HepG2 (cell line): ENCODE measurements around the gene RCOR3. TPM values are rescaled to one million over a fixed set of nuclear protein-coding genes. Genes with fewer than 3 reads are reported as not detected.
A peak's percentile ranks its signal among the peaks of the same experiment; 100 is the strongest.

Experiments
- ATAC-seq: fragments of 200-7000 bp; cut with Tn5 transposase; 3 replicates; pipeline ENCODE4 v1.9.1; 2020; ENCODE audit warnings: mild to moderate bottlenecking, moderate library complexity
- BruUV-seq: library from RNA; stranded (reverse); fragments of 400-500 nt; replicated peaks from 2 replicates; lab custom pipeline; 2021; lab: Mats Ljungman, UMichigan
- CTCF ChIA-PET: fragments of 300-600 bp; formaldehyde crosslinking; extraction: SDS; loops from one replicate; lab custom pipeline; 2021; ENCODE audit warnings: low total read pairs, inconsistent platforms, low intra/inter-chr PET ratio; lab: Yijun Ruan, JAX
- POLR2A ChIA-PET: fragments of 350-600 bp; sonication (Branson Sonifier 250); formaldehyde crosslinking; loops from one replicate; lab custom pipeline; 2020; ENCODE audit warnings: antibody characterized with exemption, inconsistent platforms; lab: Yijun Ruan, JAX
- DNase-seq: peaks from one replicate; pipeline ENCODE4 v3.0.0-alpha.2; 2015; ENCODE audit warnings: low spot score
- FAIRE-seq: peaks from 3 replicates; lab custom pipeline; 2011; peaks lifted over from hg19 to GRCh38; lab: Jason Lieb, UNC
- H2AFZ ChIP-seq: one replicate; pipeline ENCODE4 v1.6.1; 2011; ENCODE audit warnings: low read length, inconsistent platforms
- H3K27ac ChIP-seq: fragments of 300-600 bp; 3 replicates; pipeline ENCODE4 v1.8.0; 2011; ENCODE audit warnings: mixed run types, mild to moderate bottlenecking, mixed read lengths, low read length, inconsistent platforms; ENCODE audit not compliant: insufficient read depth; ENCODE audit errors: extremely low read length
- H3K27me3 ChIP-seq, 2 experiments: fragments of 200-600 bp in 1 of 2; 2 replicates in 1 of 2; 3 replicates in 1 of 2; pipeline versions ENCODE4 v1.6.0 to v1.8.0; 2011; ENCODE audit warnings: low read length in 2 of 2, mild to moderate bottlenecking in 2 of 2, moderate library complexity in 2 of 2, inconsistent platforms in 1 of 2; ENCODE audit not compliant: insufficient read depth in 2 of 2, control insufficient read depth in 1 of 2
- H3K36me3 ChIP-seq, 2 experiments: fragments of 200-600 bp in 1 of 2; replicated peaks in 1 of 2; 2 replicates in 1 of 2; 3 replicates in 1 of 2; pipeline versions ENCODE4 v1.5.1 to v1.8.0; 2011; ENCODE audit warnings: low read length in 2 of 2, inconsistent platforms in 1 of 2; ENCODE audit not compliant: insufficient read depth in 2 of 2, control insufficient read depth in 1 of 2
- H3K4me1 ChIP-seq: 2 replicates; pipeline ENCODE4 v1.5.1; 2012; ENCODE audit warnings: low read length, inconsistent platforms; ENCODE audit not compliant: insufficient read depth
- H3K4me2 ChIP-seq: 2 replicates; pipeline ENCODE4 v1.6.0; 2011; ENCODE audit warnings: low read depth, low read length, inconsistent platforms
- H3K4me3 ChIP-seq, 3 experiments: fragments of 200-600 bp in 1 of 3; sonication (generic), shearing (Covaris generic) in 1 of 3; replicated peaks in 1 of 3; 2 replicates each; pipeline ENCODE4 v1.5.1; 2011 to 2016; ENCODE audit warnings: low read length in 3 of 3, inconsistent platforms in 2 of 3, low read depth in 2 of 3, mild to moderate bottlenecking in 2 of 3, control low read depth in 1 of 3, mixed read lengths in 1 of 3; ENCODE audit not compliant: insufficient read depth in 1 of 3
- H3K79me2 ChIP-seq: one replicate; pipeline ENCODE4 v1.6.1; 2011; ENCODE audit warnings: low read length, inconsistent platforms; ENCODE audit not compliant: insufficient read depth
- H3K9ac ChIP-seq: 2 replicates; pipeline ENCODE4 v1.6.0; 2011; ENCODE audit warnings: mild to moderate bottlenecking, low read depth, low read length, inconsistent platforms; ENCODE audit not compliant: insufficient read depth
- H3K9me3 ChIP-seq: 2 replicates; pipeline ENCODE4 v1.5.1; 2012; ENCODE audit warnings: mild to moderate bottlenecking, low read length
- H4K20me1 ChIP-seq: 2 replicates; pipeline ENCODE4 v1.6.0; 2011; ENCODE audit warnings: inconsistent platforms, mild to moderate bottlenecking, low read length, moderate library complexity; ENCODE audit not compliant: insufficient read depth
- ARHGAP35 ChIP-seq: sonication (generic); formaldehyde crosslinking; IDR thresholded peaks from 2 replicates; pipeline ENCODE4 v1.9.0; 2022; ENCODE audit warnings: mild to moderate bottlenecking, inconsistent platforms, moderate library complexity, missing genetic modification reagents, borderline replicate concordance
- CHD2 ChIP-seq: IDR thresholded peaks from 2 replicates; pipeline ENCODE4 v1.6.1; 2011; ENCODE audit warnings: low read depth, low read length, improper control_type of control experiment
- IKZF4 ChIP-seq: sonication (generic); formaldehyde crosslinking; IDR thresholded peaks from 2 replicates; pipeline ENCODE4 v1.5.1; 2020; ENCODE audit warnings: borderline replicate concordance, mild to moderate bottlenecking, low read depth, missing genetic modification reagents; ENCODE audit errors: not compliant biosample characterization
- MAZ ChIP-seq, 2 experiments: sonication (generic) in 1 of 2; formaldehyde crosslinking in 1 of 2; IDR thresholded peaks; 2 replicates each; pipeline versions ENCODE4 v1.5.0 to v1.6.1; 2012 to 2020; ENCODE audit warnings: low read depth in 2 of 2, mild to moderate bottlenecking in 2 of 2, borderline replicate concordance in 1 of 2, improper control_type of control experiment in 1 of 2, low read length in 1 of 2, missing genetic modification reagents in 1 of 2, moderate library complexity in 1 of 2
- MYNN ChIP-seq: sonication (generic); formaldehyde crosslinking; IDR thresholded peaks from 2 replicates; pipeline ENCODE4 v1.4.0; 2020; ENCODE audit warnings: mild to moderate bottlenecking, low read depth, missing genetic modification reagents
- POGZ ChIP-seq: sonication (generic); formaldehyde crosslinking; IDR thresholded peaks from 2 replicates; pipeline ENCODE4 v1.4.0; 2020; ENCODE audit warnings: mild to moderate bottlenecking, missing genetic modification reagents
- POLR2A ChIP-seq, 2 experiments: IDR thresholded peaks; 2 replicates each; pipeline ENCODE4 v1.6.1; 2011; ENCODE audit warnings: low read depth in 2 of 2, low read length in 2 of 2, mild to moderate bottlenecking in 1 of 2, moderate library complexity in 1 of 2; ENCODE audit not compliant: insufficient read depth in 1 of 2
- ZFP62 ChIP-seq: sonication (generic); formaldehyde crosslinking; IDR thresholded peaks from 2 replicates; pipeline ENCODE4 v1.4.0; 2020; ENCODE audit warnings: missing genetic modification reagents
- ZKSCAN8 ChIP-seq: IDR thresholded peaks from 2 replicates; pipeline ENCODE4 v1.6.1; 2016; ENCODE audit warnings: borderline replicate concordance, missing genetic modification reagents, missing compliant biosample characterization
- ZNF264 ChIP-seq: sonication (generic); formaldehyde crosslinking; IDR thresholded peaks from 2 replicates; pipeline ENCODE4 v1.4.0; 2020; ENCODE audit warnings: missing genetic modification reagents
- ZNF430 ChIP-seq: sonication (generic); formaldehyde crosslinking; IDR thresholded peaks from 2 replicates; pipeline ENCODE4 v1.9.0; 2021; ENCODE audit warnings: mild to moderate bottlenecking, missing genetic modification reagents
- ZNF672 ChIP-seq: sonication (generic); formaldehyde crosslinking; IDR thresholded peaks from 2 replicates; pipeline ENCODE4 v1.8.1; 2022; ENCODE audit warnings: missing genetic modification reagents
- ZNF766 ChIP-seq: sonication (generic); formaldehyde crosslinking; IDR thresholded peaks from 2 replicates; pipeline ENCODE4 v1.5.0; 2020; ENCODE audit warnings: missing genetic modification reagents, borderline replicate concordance
- ZSCAN21 ChIP-seq: sonication (generic); formaldehyde crosslinking; IDR thresholded peaks from 2 replicates; pipeline ENCODE4 v1.8.0; 2022; ENCODE audit warnings: mild to moderate bottlenecking, missing genetic modification reagents, moderate library complexity, borderline replicate concordance
- WGBS: methylation state at CpG from one replicate; pipeline ENCODE4 v1.1.6; 2017; ENCODE audit warnings: low lambda C conversion rate; 5-methylcytosine and 5-hydroxymethylcytosine counted together
- in situ Hi-C: cut with HindIII; loops from 2 replicates; pipeline ENCODE4 v1.10.0; 2017; ENCODE audit warnings: low pct_unique_long_range_greater_than_20kb; ENCODE audit not compliant: extremely low pct_ligation_motif_present
- intact Hi-C: fragments of 100-400 bp; cut with micrococcal nuclease; formaldehyde crosslinking; loops from one replicate; pipeline ENCODE4 v1.10.0; 2022; ENCODE audit not compliant: unreplicated experiment
- polyA plus RNA-seq, 8 experiments: library from polyadenylated mRNA; depleted of rRNA in 3 of 8; stranded (reverse) in 7 of 8; unstranded in 1 of 8; fragments of >200 nt; fragmentation: Illumina TruSeq in 4 of 8; extraction: Trizol in 4 of 8; gene quantifications; 2 replicates each; pipeline versions ENCODE4 v1.2.1 to v1.2.3, GENCODE V29; 2011 to 2016; ENCODE audit warnings: low read depth in 4 of 8, missing spikeins in 1 of 8, mixed read lengths in 1 of 8; ENCODE audit not compliant: insufficient read depth in 1 of 8
- total RNA-seq, 5 experiments: library from RNA; depleted of rRNA; stranded (reverse); fragments of >200 nt; fragmentation: Illumina TruSeq; extraction: Trizol; gene quantifications; 2 replicates each; pipeline ENCODE4 v1.2.3, GENCODE V29; 2016; ENCODE audit warnings: low read depth in 1 of 5
- TF ChIP-seq, protein P1 (sequence below): sonication (generic); formaldehyde crosslinking; IDR thresholded peaks from 2 replicates; pipeline ENCODE4 v1.9.0; 2021; ENCODE audit warnings: missing genetic modification reagents, mild to moderate bottlenecking, borderline replicate concordance
- TF ChIP-seq, protein P2 (sequence below): sonication (generic); formaldehyde crosslinking; IDR thresholded peaks from 2 replicates; pipeline ENCODE4 v1.5.1; 2020; ENCODE audit warnings: mild to moderate bottlenecking, missing genetic modification reagents

Gene RCOR3
- total and polyA plus RNA-seq, 2 of the 13 experiments (the other 11 are each of a cell fraction or from before 2014, with no cell fraction given) = 16.8 to 31.6 TPM

DNA sequence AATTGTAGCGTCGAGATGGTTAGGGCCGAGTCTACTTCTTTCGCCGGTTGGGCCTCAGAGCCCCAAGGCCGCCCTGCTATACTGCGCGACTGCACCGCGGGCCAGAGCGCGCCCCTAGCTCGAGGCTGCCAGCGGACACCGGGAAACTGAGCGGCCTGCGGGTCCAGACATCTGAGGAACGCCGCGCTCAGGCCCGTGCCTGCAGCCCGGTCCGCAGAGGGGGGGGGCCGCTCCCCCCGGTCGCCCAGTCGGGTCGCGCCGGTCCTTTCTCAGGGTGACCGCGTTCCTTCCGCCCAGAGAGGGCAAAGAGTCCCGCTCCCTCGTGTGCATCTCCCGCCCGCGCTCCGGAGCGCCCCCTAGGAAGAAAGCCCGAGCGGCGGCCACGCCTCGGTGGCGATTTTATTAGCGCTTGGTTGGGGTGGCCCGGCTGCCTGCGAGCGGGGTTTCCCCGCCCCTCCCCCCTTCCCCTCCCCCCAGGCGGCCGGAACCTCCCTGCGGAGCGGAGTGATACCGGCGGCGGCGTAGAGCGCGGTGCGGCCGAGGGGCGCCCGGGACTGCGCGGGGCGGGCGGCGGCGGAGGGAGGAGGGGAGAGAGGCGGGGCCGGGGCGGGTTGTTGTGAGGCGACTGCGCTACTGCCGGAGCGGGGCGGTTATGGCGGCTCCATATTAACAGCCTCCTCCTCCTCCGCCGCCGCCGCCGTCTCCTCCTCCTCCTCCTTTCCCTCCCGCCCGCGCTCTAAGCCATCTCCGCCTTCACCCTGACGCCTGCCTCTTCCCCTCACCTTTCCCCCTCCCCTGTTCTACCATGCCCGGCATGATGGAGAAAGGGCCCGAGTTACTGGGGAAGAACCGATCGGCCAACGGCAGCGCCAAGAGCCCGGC lies at the start of gene RCOR3 (continued):
- TF ChIP-seq ZNF766 (CRISPR knock-in tag) (no peak), ZNF430 (peak; percentile 87; the same call in 1 of the 2 replicates), POLR2A (IDR thresholded peaks at IDR 0.05; ENCODE audit: insufficient read depth in 1 of 2, low read depth in 2 of 2, low read length in 2 of 2) (peak; percentile 67 to 71; a peak in 3 of 4 replicates), ZFP62 (CRISPR knock-in tag) (no peak), CHD2 (peak; percentile 84), ZKSCAN8 (CRISPR knock-in tag) (no peak; the same call in 1 of the 2 replicates)

DNA sequence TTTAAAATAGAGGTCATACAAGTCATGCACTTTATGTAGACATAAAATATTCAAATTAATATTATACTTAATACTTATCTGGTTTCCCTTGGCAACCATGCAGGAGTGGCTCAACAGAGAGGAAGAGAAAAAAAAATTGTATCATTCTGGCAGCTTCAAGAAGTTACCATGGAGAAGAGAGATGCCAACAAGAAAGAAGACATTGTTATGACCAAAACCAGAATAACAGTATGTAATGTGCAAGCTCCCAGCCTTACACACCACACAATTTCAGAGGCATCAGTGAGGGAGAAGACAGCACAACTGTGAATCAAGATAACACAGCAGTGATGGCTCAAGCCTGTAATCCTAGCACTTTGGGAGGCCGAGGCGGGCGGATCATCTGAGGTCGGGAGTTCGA lies 49.1 kb upstream of the RCOR3 start:
- no TSS peak for BruUV-seq
- H3K27me3 ChIP-seq = no peaks in the 10 kb centered on the region
- no peaks in the 10 kb centered on the region for H3K36me3 ChIP-seq
- intact Hi-C loops (no loop called here), in situ Hi-C loops (no loop called here)
- FAIRE-seq (no peak), ATAC-seq (no peak), DNase-seq (no peak)
- H3K9ac ChIP-seq = no peak overlapping the region
- POLR2A ChIA-PET = no interaction called here
- WGBS = 93% methylated on average over 5 of the region's 5 CpGs
- no peak overlapping the region for H2AFZ ChIP-seq
- no peaks in the 10 kb centered on the region for H3K9me3 ChIP-seq
- no peaks in the 10 kb centered on the region for H3K79me2 ChIP-seq
- no peak overlapping the region for H3K27ac ChIP-seq
- no peaks in the 10 kb centered on the region for H3K4me1 ChIP-seq
- no peak overlapping the region for H3K4me3 ChIP-seq
- H4K20me1 ChIP-seq = no peaks in the 10 kb centered on the region
- no peak overlapping the region for H3K4me2 ChIP-seq
- CTCF ChIA-PET = no interaction called here
- no peak for TF ChIP-seq ZSCAN21 (CRISPR knock-in tag)
- TF ChIP-seq ZNF264 (CRISPR knock-in tag) = no peak
- no peak for TF ChIP-seq MAZ (IDR thresholded peaks at IDR 0.05; ENCODE audit: borderline replicate concordance, low read depth, low read length)
- no peak for TF ChIP-seq MAZ (CRISPR knock-in tag; IDR thresholded peaks at IDR 0.05; ENCODE audit: low read depth)
- no peak for TF ChIP-seq ARHGAP35
- TF ChIP-seq, protein P1, sequence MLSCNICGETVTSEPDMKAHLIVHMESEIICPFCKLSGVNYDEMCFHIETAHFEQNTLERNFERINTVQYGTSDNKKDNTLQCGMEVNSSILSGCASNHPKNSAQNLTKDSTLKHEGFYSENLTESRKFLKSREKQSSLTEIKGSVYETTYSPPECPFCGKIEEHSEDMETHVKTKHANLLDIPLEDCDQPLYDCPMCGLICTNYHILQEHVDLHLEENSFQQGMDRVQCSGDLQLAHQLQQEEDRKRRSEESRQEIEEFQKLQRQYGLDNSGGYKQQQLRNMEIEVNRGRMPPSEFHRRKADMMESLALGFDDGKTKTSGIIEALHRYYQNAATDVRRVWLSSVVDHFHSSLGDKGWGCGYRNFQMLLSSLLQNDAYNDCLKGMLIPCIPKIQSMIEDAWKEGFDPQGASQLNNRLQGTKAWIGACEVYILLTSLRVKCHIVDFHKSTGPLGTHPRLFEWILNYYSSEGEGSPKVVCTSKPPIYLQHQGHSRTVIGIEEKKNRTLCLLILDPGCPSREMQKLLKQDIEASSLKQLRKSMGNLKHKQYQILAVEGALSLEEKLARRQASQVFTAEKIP = no peak
- no peak for TF ChIP-seq MYNN (CRISPR knock-in tag)
- TF ChIP-seq ZNF672 (CRISPR knock-in tag) = no peak
- TF ChIP-seq, protein P2, sequence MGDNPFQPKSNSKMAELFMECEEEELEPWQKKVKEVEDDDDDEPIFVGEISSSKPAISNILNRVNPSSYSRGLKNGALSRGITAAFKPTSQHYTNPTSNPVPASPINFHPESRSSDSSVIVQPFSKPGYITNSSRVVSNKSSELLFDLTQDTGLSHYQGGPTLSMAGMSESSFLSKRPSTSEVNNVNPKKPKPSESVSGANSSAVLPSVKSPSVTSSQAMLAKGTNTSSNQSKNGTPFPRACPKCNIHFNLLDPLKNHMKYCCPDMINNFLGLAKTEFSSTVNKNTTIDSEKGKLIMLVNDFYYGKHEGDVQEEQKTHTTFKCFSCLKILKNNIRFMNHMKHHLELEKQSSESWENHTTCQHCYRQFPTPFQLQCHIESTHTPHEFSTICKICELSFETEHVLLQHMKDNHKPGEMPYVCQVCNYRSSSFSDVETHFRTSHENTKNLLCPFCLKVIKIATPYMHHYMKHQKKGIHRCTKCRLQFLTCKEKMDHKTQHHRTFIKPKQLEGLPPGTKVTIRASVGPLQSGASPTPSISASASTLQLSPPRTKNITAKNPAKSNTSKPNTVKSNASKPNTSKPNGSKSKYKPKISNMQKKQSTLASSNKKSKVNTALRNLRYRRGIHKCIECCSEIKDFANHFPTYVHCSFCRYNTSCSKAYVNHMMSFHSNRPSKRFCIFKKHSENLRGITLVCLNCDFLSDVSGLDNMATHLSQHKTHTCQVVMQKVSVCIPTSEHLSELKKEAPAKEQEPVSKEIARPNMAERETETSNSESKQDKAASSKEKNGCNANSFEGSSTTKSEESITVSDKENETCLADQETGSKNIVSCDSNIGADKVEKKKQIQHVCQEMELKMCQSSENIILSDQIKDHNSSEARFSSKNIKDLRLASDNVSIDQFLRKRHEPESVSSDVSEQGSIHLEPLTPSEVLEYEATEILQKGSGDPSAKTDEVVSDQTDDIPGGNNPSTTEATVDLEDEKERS (CRISPR knock-in tag) = no peak
- no peak for TF ChIP-seq IKZF4 (CRISPR knock-in tag)
- TF ChIP-seq POGZ (CRISPR knock-in tag) = no peak
